K562 (cell line): ENCODE results near the gene ACCSL. TPM values are rescaled to one million over a fixed set of nuclear protein-coding genes. Genes with fewer than 3 reads are reported as not detected.

Experiments
- ATAC-seq: fragments of 200-7000 bp; cut with Tn5 transposase; 3 replicates; pipeline ENCODE4 v1.9.1; 2020; ENCODE audit warnings: moderate library complexity
- BruUV-seq: library from RNA; stranded (reverse); fragments of 400-500 nt; replicated peaks from 2 replicates; lab custom pipeline; 2021; lab: Mats Ljungman, UMichigan
- CTCF ChIA-PET: fragments of 300-600 bp; formaldehyde crosslinking; extraction: SDS; loops from one replicate; lab custom pipeline; 2021; ENCODE audit warnings: low intra/inter-chr PET ratio; lab: Yijun Ruan, JAX
- POLR2A ChIA-PET: fragments of 300-600, 350-650 bp; sonication (Branson Sonifier 250); formaldehyde crosslinking; extraction: SDS; loops from one replicate; lab custom pipeline; 2021; ENCODE audit warnings: antibody characterized with exemption, inconsistent platforms; lab: Yijun Ruan, JAX
- DNase-seq, 4 experiments: peaks; one replicate each; pipeline versions ENCODE4 v3.0.0 to v3.0.0-alpha.2; 2011 to 2018; ENCODE audit warnings: low spot score in 3 of 4, mixed read lengths in 3 of 4; ENCODE audit errors: extremely low read depth in 1 of 4
- FAIRE-seq: peaks from 2 replicates; lab custom pipeline; 2011; peaks lifted over from hg19 to GRCh38; lab: Jason Lieb, UNC
- H2AFZ ChIP-seq: 2 replicates; pipeline ENCODE4 v1.6.0; 2011; ENCODE audit warnings: low read depth, low read length, control low read depth, inconsistent platforms
- H3K27ac ChIP-seq: fragments of 200-600 bp; 3 replicates; pipeline ENCODE4 v1.8.0; 2011; ENCODE audit warnings: low read depth, mild to moderate bottlenecking, control low read depth, inconsistent platforms, low read length, moderate library complexity, mixed read lengths; ENCODE audit errors: extremely low read depth
- H3K27me3 ChIP-seq, 2 experiments: fragments of 300-600 bp in 1 of 2; 2 replicates in 1 of 2; 3 replicates in 1 of 2; pipeline versions ENCODE4 v1.6.0 to v1.8.0; 2011; ENCODE audit warnings: inconsistent platforms in 2 of 2, low read length in 2 of 2, mild to moderate bottlenecking in 1 of 2, mixed read lengths in 1 of 2, moderate library complexity in 1 of 2; ENCODE audit not compliant: control insufficient read depth in 2 of 2, insufficient read depth in 2 of 2
- H3K36me3 ChIP-seq: fragments of 300-600 bp; 3 replicates; pipeline ENCODE4 v1.8.0; 2011; ENCODE audit warnings: mild to moderate bottlenecking, low read length, inconsistent platforms; ENCODE audit not compliant: control insufficient read depth, insufficient read depth
- H3K4me1 ChIP-seq, 2 experiments: fragments of 200-600 bp in 1 of 2; replicated peaks in 1 of 2; 2 replicates in 1 of 2; 3 replicates in 1 of 2; pipeline versions ENCODE4 v1.5.1 to v1.8.0; 2011; ENCODE audit warnings: inconsistent platforms in 2 of 2, low read length in 2 of 2, mild to moderate bottlenecking in 1 of 2, mixed read lengths in 1 of 2, moderate library complexity in 1 of 2; ENCODE audit not compliant: control insufficient read depth in 2 of 2, insufficient read depth in 2 of 2
- H3K4me2 ChIP-seq: 2 replicates; pipeline ENCODE4 v1.6.1; 2011; ENCODE audit warnings: low read length, control low read depth, inconsistent platforms, mixed read lengths; ENCODE audit not compliant: insufficient read depth
- H3K4me3 ChIP-seq: fragments of 200-600 bp; sonication (generic), shearing (Covaris generic); 2 replicates; pipeline ENCODE4 v1.5.1; 2016; ENCODE audit warnings: control low read depth, inconsistent platforms
- H3K79me2 ChIP-seq: fragments of 200-600 bp; 3 replicates; pipeline ENCODE4 v1.8.0; 2011; ENCODE audit warnings: low read length, inconsistent platforms; ENCODE audit not compliant: control insufficient read depth, insufficient read depth
- H3K9ac ChIP-seq, 2 experiments: 2 replicates each; pipeline versions ENCODE4 v1.6.0 to v1.6.1; 2011; ENCODE audit warnings: low read depth in 2 of 2, low read length in 2 of 2, control low read depth in 1 of 2, inconsistent platforms in 1 of 2, mild to moderate bottlenecking in 1 of 2, mixed read lengths in 1 of 2; ENCODE audit not compliant: insufficient read depth in 1 of 2
- H3K9me1 ChIP-seq: one replicate; pipeline ENCODE4 v1.6.0; 2011; ENCODE audit warnings: inconsistent platforms, mild to moderate bottlenecking, low read length, moderate library complexity; ENCODE audit not compliant: control insufficient read depth, insufficient read depth
- H3K9me3 ChIP-seq: replicated peaks from 2 replicates; pipeline ENCODE4 v1.5.1; 2011; ENCODE audit warnings: low read depth, low read length, inconsistent platforms; ENCODE audit not compliant: control insufficient read depth, insufficient read depth
- H4K20me1 ChIP-seq: replicated peaks from 2 replicates; pipeline ENCODE4 v1.6.1; 2011; ENCODE audit warnings: low read length, inconsistent platforms, mixed read lengths; ENCODE audit not compliant: control insufficient read depth, insufficient read depth
- POLR2AphosphoS2 ChIP-seq: IDR thresholded peaks from 2 replicates; pipeline ENCODE4 v1.6.1; 2012; ENCODE audit warnings: low read length, improper control_type of control experiment
- POLR2G ChIP-seq: fragments of 200-400 bp; formaldehyde crosslinking; IDR thresholded peaks from 2 replicates; pipeline ENCODE4 v1.6.1; 2017; ENCODE audit warnings: low read depth, mild to moderate bottlenecking, antibody characterized with exemption, low read length, moderate library complexity
- SIX5 ChIP-seq, 2 experiments: IDR thresholded peaks; 2 replicates each; pipeline ENCODE4 v1.6.1; 2011; ENCODE audit warnings: low read length in 2 of 2, borderline replicate concordance in 1 of 2, low read depth in 1 of 2, mild to moderate bottlenecking in 1 of 2, moderate library complexity in 1 of 2; ENCODE audit not compliant: insufficient read depth in 1 of 2
- U2AF2 ChIP-seq: fragments of 200-400 bp; formaldehyde crosslinking; optimal IDR thresholded peaks from 2 replicates; pipeline ENCODE3; 2017; ENCODE audit warnings: low read depth, mild to moderate bottlenecking, low read length
- ZNF197 ChIP-seq: fragments of 200-800 bp; sonication (Bioruptor generic); IDR thresholded peaks from 2 replicates; pipeline ENCODE4 v1.6.1; 2016; ENCODE audit warnings: low read depth, missing genetic modification characterization, missing compliant biosample characterization
- ZNF274 ChIP-seq: IDR thresholded peaks from 2 replicates; pipeline ENCODE4 v1.6.1; 2011; ENCODE audit warnings: low read depth, mild to moderate bottlenecking, low read length, moderate library complexity, borderline replicate concordance
- WGBS: fragments of 100-300 bp; shearing (Covaris generic); methylation state at CpG from one replicate; pipeline ENCODE4 v1.1.6; 2016; ENCODE audit warnings: low coverage, mixed read lengths; ENCODE audit not compliant: insufficient coverage; ENCODE audit errors: missing lambda C conversion rate; 5-methylcytosine and 5-hydroxymethylcytosine counted together
- in situ Hi-C: fragments of 300-500 bp; cut with MboI; formaldehyde crosslinking; loops from 4 replicates; pipeline ENCODE4 v1.15.0; 2018; ENCODE audit warnings: inconsistent platforms, mixed read lengths
- intact Hi-C: fragments of 100-400 bp; cut with micrococcal nuclease; formaldehyde crosslinking; loops from 2 replicates; pipeline ENCODE4 v1.14.2; 2022
- polyA plus RNA-seq, 8 experiments: library from polyadenylated mRNA; depleted of rRNA in 4 of 8; stranded (reverse) in 5 of 8; unstranded in 3 of 8; fragments of >200 nt; fragmentation: Nextera tagmentation in 2 of 8; fragmentation: Illumina TruSeq in 1 of 8; extraction: Ambion mirVana in 2 of 8; extraction: Trizol in 1 of 8; gene quantifications; 2 replicates each; pipeline versions ENCODE4 v1.2.1 to v1.2.3, GENCODE V29; 2011 to 2014; ENCODE audit warnings: inconsistent platforms in 1 of 8, missing spikeins in 1 of 8
- total RNA-seq, 7 experiments: library from RNA; depleted of rRNA in 6 of 7; stranded (reverse); fragments of >200 nt in 6 of 7; fragmentation: Illumina TruSeq in 2 of 7; extraction: Trizol in 2 of 7; gene quantifications; 2 replicates each; pipeline versions ENCODE4 v1.2.1 to v1.2.3, GENCODE V29; 2011 to 2021; ENCODE audit warnings: low replicate concordance in 1 of 7
- TF ChIP-seq, protein P1 (sequence below): sonication (generic); formaldehyde crosslinking; IDR thresholded peaks from 2 replicates; pipeline ENCODE4 v1.8.1; 2023; ENCODE audit warnings: mild to moderate bottlenecking, missing genetic modification reagents
- TF ChIP-seq, protein P2 (sequence below): sonication (generic); formaldehyde crosslinking; IDR thresholded peaks from 2 replicates; pipeline ENCODE4 v1.8.1; 2022; ENCODE audit warnings: missing genetic modification reagents

ACCSL gene
- total and polyA plus RNA-seq, 9 of the 15 experiments (the other 6 are each of a cell fraction or from before 2014, with no cell fraction given), result not detected

DNA sequence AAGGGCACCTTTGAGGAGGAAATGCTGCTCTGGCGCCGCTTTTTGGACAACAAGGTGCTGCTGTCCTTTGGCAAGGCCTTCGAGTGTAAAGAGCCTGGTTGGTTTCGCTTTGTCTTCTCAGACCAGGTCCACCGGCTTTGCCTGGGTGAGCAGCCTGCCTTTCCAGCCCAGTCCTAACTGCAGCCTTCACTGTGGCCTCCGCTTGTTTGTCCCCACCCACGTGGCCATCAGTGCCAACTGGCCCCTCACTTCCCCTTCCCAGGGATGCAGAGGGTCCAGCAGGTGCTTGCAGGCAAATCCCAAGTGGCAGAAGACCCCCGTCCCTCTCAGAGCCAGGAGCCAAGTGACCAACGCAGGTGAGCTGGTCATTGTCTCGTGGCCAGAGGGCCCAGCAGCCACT is 35.7 kb downstream of the ACCSL start:
- Histone ChIP-seq H3K4me1 (no peaks in the 10 kb centered on the region), H3K4me3 (no peak overlapping the region), H3K4me2 (no peak overlapping the region), H4K20me1 (no peaks in the 10 kb centered on the region), H3K79me2 (no peaks in the 10 kb centered on the region), H3K36me3 (no peaks in the 10 kb centered on the region; the same call in 2 of the 3 replicates), H3K9me1 (no peaks in the 10 kb centered on the region), H3K27ac (no peak overlapping the region), H3K9me3 (no peaks in the 10 kb centered on the region), H3K9ac (no peak overlapping the region), H2AFZ (no peak overlapping the region), H3K27me3 (no peaks in the 10 kb centered on the region)
- 59% methylated on average over 9 of the region's 10 CpGs for WGBS
- no TSS peak for BruUV-seq
- CTCF ChIA-PET, result no interaction called here
- POLR2A ChIA-PET, result interaction anchor here (1.1 kb wide), 1 partner anchor 10 kb away, joined by 3 read pairs; no protein-coding TSS in a partner anchor
- ATAC-seq (no peak), FAIRE-seq (no peak), DNase-seq (no peak)
- in situ Hi-C loops, result no loop called here
- TF ChIP-seq SIX5 (IDR thresholded peaks at IDR 0.05; ENCODE audit: borderline replicate concordance in 1 of 2, insufficient read depth in 1 of 2, low read depth in 1 of 2, low read length in 2 of 2) (no peak), POLR2G (peak; percentile 54)
- intact Hi-C loops, result no loop called here

DNA sequence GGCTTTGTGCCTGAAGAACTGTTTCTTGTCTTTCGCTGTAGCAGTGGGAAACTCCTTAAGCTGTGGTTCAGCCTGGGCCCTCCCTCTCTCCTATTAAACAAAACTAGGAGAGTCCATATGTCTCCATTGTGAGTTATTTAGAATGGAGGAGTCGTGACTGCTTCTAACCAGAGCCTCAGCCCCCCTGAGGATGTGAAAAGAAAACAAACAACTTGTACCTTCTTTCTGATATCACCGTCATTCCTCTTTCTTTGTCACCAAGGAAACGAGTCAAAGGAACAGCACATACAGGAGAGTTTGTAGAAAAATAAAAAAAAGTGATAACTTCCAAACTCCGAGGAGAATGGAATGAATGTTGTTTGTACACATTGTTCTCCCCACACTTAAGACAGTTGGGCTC is 36.1 kb downstream of the ACCSL start:
- Histone ChIP-seq H3K27ac (no peak overlapping the region), H3K9me3 (no peaks in the 10 kb centered on the region), H3K4me1 (no peaks in the 10 kb centered on the region), H3K4me2 (no peak overlapping the region), H3K27me3 (no peaks in the 10 kb centered on the region), H2AFZ (no peak overlapping the region), H3K79me2 (no peaks in the 10 kb centered on the region), H3K4me3 (no peak overlapping the region), H3K9me1 (no peaks in the 10 kb centered on the region), H4K20me1 (no peaks in the 10 kb centered on the region), H3K36me3 (no peaks in the 10 kb centered on the region; the same call in 2 of the 3 replicates), H3K9ac (no peak overlapping the region)
- no peak for FAIRE-seq
- POLR2A ChIA-PET, result interaction anchor here (0.6 to 2.2 kb wide), 3 partner anchors 11 to 185 kb away, joined by 4 to 11 read pairs (median 4); partner anchors contain the start of gene EXT2
- in situ Hi-C loops, result no loop called here
- WGBS, result 56% methylated on average over 5 of the region's 5 CpGs
- TF ChIP-seq U2AF2 (no peak), ZNF197 (CRISPR knock-in tag) (no peak), ZNF274 (no peak), POLR2AphosphoS2 (no peak)
- TF ChIP-seq, protein P1, sequence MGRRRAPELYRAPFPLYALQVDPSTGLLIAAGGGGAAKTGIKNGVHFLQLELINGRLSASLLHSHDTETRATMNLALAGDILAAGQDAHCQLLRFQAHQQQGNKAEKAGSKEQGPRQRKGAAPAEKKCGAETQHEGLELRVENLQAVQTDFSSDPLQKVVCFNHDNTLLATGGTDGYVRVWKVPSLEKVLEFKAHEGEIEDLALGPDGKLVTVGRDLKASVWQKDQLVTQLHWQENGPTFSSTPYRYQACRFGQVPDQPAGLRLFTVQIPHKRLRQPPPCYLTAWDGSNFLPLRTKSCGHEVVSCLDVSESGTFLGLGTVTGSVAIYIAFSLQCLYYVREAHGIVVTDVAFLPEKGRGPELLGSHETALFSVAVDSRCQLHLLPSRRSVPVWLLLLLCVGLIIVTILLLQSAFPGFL (CRISPR knock-in tag), result no peak
- TF ChIP-seq, protein P2, sequence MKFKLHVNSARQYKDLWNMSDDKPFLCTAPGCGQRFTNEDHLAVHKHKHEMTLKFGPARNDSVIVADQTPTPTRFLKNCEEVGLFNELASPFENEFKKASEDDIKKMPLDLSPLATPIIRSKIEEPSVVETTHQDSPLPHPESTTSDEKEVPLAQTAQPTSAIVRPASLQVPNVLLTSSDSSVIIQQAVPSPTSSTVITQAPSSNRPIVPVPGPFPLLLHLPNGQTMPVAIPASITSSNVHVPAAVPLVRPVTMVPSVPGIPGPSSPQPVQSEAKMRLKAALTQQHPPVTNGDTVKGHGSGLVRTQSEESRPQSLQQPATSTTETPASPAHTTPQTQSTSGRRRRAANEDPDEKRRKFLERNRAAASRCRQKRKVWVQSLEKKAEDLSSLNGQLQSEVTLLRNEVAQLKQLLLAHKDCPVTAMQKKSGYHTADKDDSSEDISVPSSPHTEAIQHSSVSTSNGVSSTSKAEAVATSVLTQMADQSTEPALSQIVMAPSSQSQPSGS, result no peak
- ATAC-seq, result no peak
- intact Hi-C loops, result no loop called here
- DNase-seq, result no peak
- CTCF ChIA-PET, result no interaction called here
- BruUV-seq, result no TSS peak
